ENCODE measurements around the gene AKR1D1. TPM values are rescaled to one million over a fixed set of nuclear protein-coding genes. Genes with fewer than 3 reads are reported as not detected.

AKR1D1 gene
- total and polyA plus RNA-seq, 8 donors = not detected

DNA sequence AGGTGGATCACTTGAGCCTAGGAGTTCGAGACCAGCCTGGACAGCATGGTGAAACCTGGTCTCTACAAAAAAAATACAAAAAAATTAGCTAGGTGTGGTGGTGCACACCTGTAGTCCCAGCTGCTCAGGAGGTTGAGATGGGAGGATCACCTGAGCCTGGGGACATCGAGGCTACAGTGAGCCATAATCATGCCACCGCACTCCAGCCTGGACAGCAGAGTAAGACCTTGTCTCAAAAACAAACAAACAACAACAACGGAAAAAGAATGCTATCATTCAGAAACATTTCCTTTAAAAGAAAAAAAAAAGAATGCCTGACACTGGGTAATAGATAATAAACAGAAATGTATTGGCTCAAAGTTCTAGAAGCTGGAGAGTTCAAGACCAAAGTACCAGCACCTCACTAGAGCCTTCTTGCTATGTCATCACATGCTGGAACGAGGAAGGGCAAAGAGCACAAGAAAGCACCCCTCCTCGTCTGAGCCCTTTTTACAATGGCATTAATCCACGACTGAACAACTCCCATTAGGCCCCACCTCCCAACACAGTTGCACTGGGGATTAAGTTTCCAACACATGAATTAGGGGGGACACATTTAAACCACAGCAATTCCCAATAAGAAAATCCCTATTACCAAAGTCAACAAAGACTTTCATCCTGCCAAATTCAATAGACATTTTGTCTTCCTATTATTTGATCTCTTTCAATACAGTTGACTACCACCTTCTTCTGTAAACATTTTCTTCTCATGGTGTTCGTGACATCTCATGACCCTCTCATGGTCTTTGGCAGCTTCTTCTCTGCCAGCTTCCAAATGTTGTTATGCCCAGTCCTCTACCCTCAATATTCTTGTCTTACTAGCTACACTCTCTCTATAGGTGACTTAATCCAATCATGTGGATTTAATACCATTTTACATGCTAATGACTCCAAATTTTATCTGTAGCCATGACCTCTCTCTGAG is 20.0 kb downstream of the AKR1D1 start:
- Histone ChIP-seq H3K9me3 (no peaks in the 10 kb centered on the region), H3K4me3 (no peak overlapping the region), H3K36me3 (no peaks in the 10 kb centered on the region), H3K4me1 (no peaks in the 10 kb centered on the region), H3K27me3 (no peaks in the 10 kb centered on the region), H3K27ac (no peak overlapping the region)
- intact Hi-C loops (cut with DNase I; ENCODE audit: low total_unique reads) = no loop called here
- WGBS, 5 donors = 75 to 86% (median 81%) methylated on average over 8 of the region's 8 CpGs
- DNase-seq = peak in 1 of 2 donors; percentile 23
- no peak for TF ChIP-seq POLR2A (IDR thresholded peaks at IDR 0.05)

DNA sequence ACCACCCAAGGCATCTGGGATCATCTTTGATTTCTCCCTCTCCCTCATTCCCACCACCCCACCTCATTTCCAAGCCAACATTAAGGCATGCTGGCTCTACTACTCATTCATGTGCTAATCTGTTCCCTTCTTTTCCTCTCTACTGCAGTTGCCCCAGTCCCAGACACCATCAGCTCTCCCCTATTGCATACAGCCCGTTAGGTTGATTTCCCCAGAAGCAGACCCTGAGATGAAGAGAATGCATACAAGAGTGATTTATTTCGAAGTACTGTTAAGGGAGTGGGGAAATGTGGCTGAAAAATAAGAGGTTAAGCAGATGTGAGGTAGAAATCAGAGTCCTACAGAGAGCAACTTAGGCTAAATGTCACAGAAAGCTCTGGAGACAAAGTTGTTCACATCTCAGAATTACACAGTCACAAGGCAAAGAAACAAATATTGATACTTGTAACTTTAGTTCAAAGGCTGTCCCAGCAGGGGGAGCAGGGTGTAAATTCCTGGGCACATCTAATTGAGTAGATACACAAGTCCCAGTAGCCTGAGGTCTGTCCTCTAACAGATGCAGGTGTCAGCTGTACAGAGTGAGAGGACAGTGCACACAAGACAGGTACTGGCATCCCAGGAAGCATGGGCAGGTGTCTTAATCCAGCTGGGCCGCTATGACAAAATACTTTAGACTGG is 20.9 kb downstream of the AKR1D1 start:
- Histone ChIP-seq H3K27ac (no peak overlapping the region), H3K4me3 (no peak overlapping the region), H3K4me1 (no peaks in the 10 kb centered on the region), H3K27me3 (no peaks in the 10 kb centered on the region), H3K9me3 (no peaks in the 10 kb centered on the region), H3K36me3 (no peaks in the 10 kb centered on the region)
- WGBS, 5 donors = 71 to 84% (median 79%) methylated on average over 3 of the region's 3 CpGs
- TF ChIP-seq POLR2A (IDR thresholded peaks at IDR 0.05) = no peak
- TF ChIP-seq EP300 (IDR thresholded peaks at IDR 0.05) = no peak
- no peak for TF ChIP-seq POLR2AphosphoS5 (IDR thresholded peaks at IDR 0.05)
- TF ChIP-seq, protein P1, sequence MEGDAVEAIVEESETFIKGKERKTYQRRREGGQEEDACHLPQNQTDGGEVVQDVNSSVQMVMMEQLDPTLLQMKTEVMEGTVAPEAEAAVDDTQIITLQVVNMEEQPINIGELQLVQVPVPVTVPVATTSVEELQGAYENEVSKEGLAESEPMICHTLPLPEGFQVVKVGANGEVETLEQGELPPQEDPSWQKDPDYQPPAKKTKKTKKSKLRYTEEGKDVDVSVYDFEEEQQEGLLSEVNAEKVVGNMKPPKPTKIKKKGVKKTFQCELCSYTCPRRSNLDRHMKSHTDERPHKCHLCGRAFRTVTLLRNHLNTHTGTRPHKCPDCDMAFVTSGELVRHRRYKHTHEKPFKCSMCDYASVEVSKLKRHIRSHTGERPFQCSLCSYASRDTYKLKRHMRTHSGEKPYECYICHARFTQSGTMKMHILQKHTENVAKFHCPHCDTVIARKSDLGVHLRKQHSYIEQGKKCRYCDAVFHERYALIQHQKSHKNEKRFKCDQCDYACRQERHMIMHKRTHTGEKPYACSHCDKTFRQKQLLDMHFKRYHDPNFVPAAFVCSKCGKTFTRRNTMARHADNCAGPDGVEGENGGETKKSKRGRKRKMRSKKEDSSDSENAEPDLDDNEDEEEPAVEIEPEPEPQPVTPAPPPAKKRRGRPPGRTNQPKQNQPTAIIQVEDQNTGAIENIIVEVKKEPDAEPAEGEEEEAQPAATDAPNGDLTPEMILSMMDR (IDR thresholded peaks at IDR 0.05) = peak in 3 of 7 experiments; percentile 14 to 20 (median 19)
- intact Hi-C loops (cut with DNase I; ENCODE audit: low total_unique reads) = no loop called here
- peak; percentile 57 to 63 for DNase-seq

DNA sequence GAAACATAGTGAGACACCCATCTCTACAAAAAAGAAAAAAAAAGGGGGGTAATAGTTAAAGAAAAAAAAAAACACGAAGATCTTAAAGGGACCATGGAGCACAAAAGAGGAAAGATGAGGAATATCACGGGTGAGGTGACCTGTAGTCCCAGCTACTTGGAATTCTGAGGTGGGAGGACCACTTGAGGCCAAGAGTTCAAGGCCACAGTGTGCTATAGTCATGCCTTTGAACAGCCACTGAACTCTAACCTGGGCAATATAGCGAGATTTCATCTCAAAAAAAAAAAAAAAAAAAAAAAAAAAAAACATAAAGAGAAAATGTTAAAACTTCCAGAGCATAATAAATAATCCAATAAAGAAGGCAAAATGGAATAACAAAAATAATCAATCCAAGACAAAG is 23.6 kb downstream of the AKR1D1 start:
- H3K27me3 ChIP-seq = no peaks in the 10 kb centered on the region
- no peak overlapping the region for H3K27ac ChIP-seq
- H3K9me3 ChIP-seq = no peaks in the 10 kb centered on the region
- DNase-seq = no peak
- intact Hi-C loops (cut with DNase I; ENCODE audit: low total_unique reads) = no loop called here
- WGBS, 5 donors = 61 to 93% (median 88%) methylated on average over 3 of the region's 3 CpGs
- H3K4me3 ChIP-seq = no peak overlapping the region
- TF ChIP-seq EP300 (IDR thresholded peaks at IDR 0.05) (no peak), POLR2AphosphoS5 (IDR thresholded peaks at IDR 0.05) (no peak), POLR2A (IDR thresholded peaks at IDR 0.05) (no peak)
- TF ChIP-seq, protein P1 (IDR thresholded peaks at IDR 0.05) = no peak
- H3K4me1 ChIP-seq = no peaks in the 10 kb centered on the region
- H3K36me3 ChIP-seq = no peaks in the 10 kb centered on the region

DNA sequence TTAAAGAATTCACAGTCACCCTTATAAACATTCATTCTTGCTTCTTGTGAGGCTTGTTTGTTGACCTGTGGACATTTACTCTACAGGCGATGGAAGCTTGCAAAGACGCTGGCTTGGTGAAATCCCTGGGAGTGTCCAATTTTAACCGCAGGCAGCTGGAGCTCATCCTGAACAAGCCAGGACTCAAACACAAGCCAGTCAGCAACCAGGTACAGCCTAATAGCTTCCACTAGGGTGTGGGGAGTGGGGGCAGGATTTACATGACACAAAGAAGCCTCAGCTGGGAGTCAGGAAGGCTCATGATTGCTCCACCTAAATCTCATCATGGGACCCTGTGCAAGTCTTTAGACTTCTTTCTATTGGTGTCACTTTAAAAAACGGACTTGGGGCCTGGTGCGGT is 29.0 kb downstream of the AKR1D1 start:
- no peak for DNase-seq
- Histone ChIP-seq H3K9me3 (no peaks in the 10 kb centered on the region), H3K36me3 (no peaks in the 10 kb centered on the region), H3K4me3 (no peak overlapping the region), H3K27ac (no peak overlapping the region), H3K27me3 (no peaks in the 10 kb centered on the region), H3K4me1 (no peaks in the 10 kb centered on the region)
- TF ChIP-seq EP300 (IDR thresholded peaks at IDR 0.05) (no peak), POLR2A (IDR thresholded peaks at IDR 0.05) (no peak), POLR2AphosphoS5 (IDR thresholded peaks at IDR 0.05) (no peak)
- TF ChIP-seq, protein P1 (IDR thresholded peaks at IDR 0.05) = no peak
- WGBS, 5 donors = 88 to 92% (median 91%) methylated on average over 5 of the region's 5 CpGs
- intact Hi-C loops (cut with DNase I; ENCODE audit: low total_unique reads) = no loop called here

Data from stomach (tissue), 9 donors.